ENCODE measurements around the gene AFAP1L1. TPM values are rescaled to one million over a fixed set of nuclear protein-coding genes. Genes with fewer than 3 reads are reported as not detected.

Gene AFAP1L1
- total and polyA plus RNA-seq, 9 of the 15 experiments (the other 6 are each of a cell fraction or from before 2014, with no cell fraction given): 0.01 to 0.12 (median 0.03) TPM; not detected in 4

- TF ChIP-seq, protein P1, sequence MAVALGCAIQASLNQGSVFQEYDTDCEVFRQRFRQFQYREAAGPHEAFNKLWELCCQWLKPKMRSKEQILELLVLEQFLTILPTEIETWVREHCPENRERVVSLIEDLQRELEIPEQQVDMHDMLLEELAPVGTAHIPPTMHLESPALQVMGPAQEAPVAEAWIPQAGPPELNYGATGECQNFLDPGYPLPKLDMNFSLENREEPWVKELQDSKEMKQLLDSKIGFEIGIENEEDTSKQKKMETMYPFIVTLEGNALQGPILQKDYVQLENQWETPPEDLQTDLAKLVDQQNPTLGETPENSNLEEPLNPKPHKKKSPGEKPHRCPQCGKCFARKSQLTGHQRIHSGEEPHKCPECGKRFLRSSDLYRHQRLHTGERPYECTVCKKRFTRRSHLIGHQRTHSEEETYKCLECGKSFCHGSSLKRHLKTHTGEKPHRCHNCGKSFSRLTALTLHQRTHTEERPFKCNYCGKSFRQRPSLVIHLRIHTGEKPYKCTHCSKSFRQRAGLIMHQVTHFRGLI (CRISPR knock-in tag; IDR thresholded peaks at IDR 0.05): no peak
- TF ChIP-seq THRA (IDR thresholded peaks at IDR 0.05) (no peak), PTBP1 (IDR thresholded peaks at IDR 0.05; ENCODE audit: low read depth, low read length) (no peak), ZNF79 (CRISPR knock-in tag; IDR thresholded peaks at IDR 0.05; ENCODE audit: low read depth) (no peak), KDM5B (IDR thresholded peaks at IDR 0.05; ENCODE audit: insufficient replicate concordance, low read depth, low read length) (peak; percentile 85), HNRNPL (IDR thresholded peaks at IDR 0.05; ENCODE audit: low read depth, low read length) (peak; percentile 78), TRIM24 (IDR thresholded peaks at IDR 0.05) (no peak), TOE1 (IDR thresholded peaks at IDR 0.05; ENCODE audit: borderline replicate concordance) (peak; percentile 94), TOE1 (CRISPR knock-in tag; IDR thresholded peaks at IDR 0.05; ENCODE audit: borderline replicate concordance, low read depth) (no peak), ZNF408 (CRISPR knock-in tag; IDR thresholded peaks at IDR 0.05; ENCODE audit: low read depth) (no peak), GABPA (tag; conservative IDR thresholded peaks at IDR 0.05; ENCODE audit: low read depth) (peak; percentile 53), STAT5A (IDR thresholded peaks at IDR 0.05; ENCODE audit: borderline replicate concordance, low read length) (no peak), FOSL1 (tag; conservative IDR thresholded peaks at IDR 0.05) (no peak), ETV5 (CRISPR knock-in tag; IDR thresholded peaks at IDR 0.05; ENCODE audit: low read depth) (no peak), MXI1 (IDR thresholded peaks at IDR 0.05; ENCODE audit: low read depth, low read length) (no peak), ZNF316 (IDR thresholded peaks at IDR 0.05) (peak; percentile 99), ZNF561 (CRISPR knock-in tag; conservative IDR thresholded peaks at IDR 0.05) (no peak), CBX3 (IDR thresholded peaks at IDR 0.05; ENCODE audit: borderline replicate concordance in 1 of 2, low read length in 2 of 2) (no peak)
- TF ChIP-seq, protein P2, sequence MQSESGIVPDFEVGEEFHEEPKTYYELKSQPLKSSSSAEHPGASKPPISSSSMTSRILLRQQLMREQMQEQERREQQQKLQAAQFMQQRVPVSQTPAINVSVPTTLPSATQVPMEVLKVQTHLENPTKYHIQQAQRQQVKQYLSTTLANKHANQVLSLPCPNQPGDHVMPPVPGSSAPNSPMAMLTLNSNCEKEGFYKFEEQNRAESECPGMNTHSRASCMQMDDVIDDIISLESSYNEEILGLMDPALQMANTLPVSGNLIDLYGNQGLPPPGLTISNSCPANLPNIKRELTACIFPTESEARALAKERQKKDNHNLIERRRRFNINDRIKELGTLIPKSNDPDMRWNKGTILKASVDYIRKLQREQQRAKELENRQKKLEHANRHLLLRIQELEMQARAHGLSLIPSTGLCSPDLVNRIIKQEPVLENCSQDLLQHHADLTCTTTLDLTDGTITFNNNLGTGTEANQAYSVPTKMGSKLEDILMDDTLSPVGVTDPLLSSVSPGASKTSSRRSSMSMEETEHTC (IDR thresholded peaks at IDR 0.05): no peak
- TF ChIP-seq, protein P3, sequence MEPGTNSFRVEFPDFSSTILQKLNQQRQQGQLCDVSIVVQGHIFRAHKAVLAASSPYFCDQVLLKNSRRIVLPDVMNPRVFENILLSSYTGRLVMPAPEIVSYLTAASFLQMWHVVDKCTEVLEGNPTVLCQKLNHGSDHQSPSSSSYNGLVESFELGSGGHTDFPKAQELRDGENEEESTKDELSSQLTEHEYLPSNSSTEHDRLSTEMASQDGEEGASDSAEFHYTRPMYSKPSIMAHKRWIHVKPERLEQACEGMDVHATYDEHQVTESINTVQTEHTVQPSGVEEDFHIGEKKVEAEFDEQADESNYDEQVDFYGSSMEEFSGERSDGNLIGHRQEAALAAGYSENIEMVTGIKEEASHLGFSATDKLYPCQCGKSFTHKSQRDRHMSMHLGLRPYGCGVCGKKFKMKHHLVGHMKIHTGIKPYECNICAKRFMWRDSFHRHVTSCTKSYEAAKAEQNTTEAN (CRISPR knock-in tag; IDR thresholded peaks at IDR 0.05): no peak
These were observed 86.0 kb downstream of the AFAP1L1 start, which contains the start of gene PCYOX1L (continued) for GRCh38 chr5:149357370-149358293.

Measured in K562 (cell line).